Neural cell (in vitro differentiated cells): Measurements from ENCODE around the gene OBSL1. TPM values are rescaled to one million over a fixed set of nuclear protein-coding genes. Genes with fewer than 3 reads are reported as not detected.

Source experiments
- H2AFZ ChIP-seq: fragments of 200-600, 300-800 bp; sonication (generic), shearing (Covaris generic); 2 replicates; pipeline ENCODE4 v1.6.0; 2014; ENCODE audit warnings: low read depth, mild to moderate bottlenecking, antibody characterized with exemption, low read length, moderate library complexity
- H3F3A ChIP-seq: fragments of 200-600 bp; shearing (Covaris generic); 2 replicates; pipeline ENCODE4 v1.6.1; 2016; ENCODE audit warnings: mild to moderate bottlenecking, moderate library complexity, mixed read lengths, antibody characterized with exemption, low read length; ENCODE audit not compliant: insufficient read depth, poor library complexity, severe bottlenecking
- H3K27ac ChIP-seq: fragments of 200-600, 300-800 bp; sonication (generic), shearing (Covaris generic); 2 replicates; pipeline ENCODE4 v1.5.1; 2014; ENCODE audit warnings: mild to moderate bottlenecking, low read length, moderate library complexity
- H3K27me3 ChIP-seq: fragments of 300-800, 200-600 bp; sonication (generic), shearing (Covaris generic); 2 replicates; pipeline ENCODE4 v1.6.0; 2014; ENCODE audit warnings: mild to moderate bottlenecking, low read depth, low read length, moderate library complexity; ENCODE audit not compliant: insufficient read depth
- H3K36me3 ChIP-seq: fragments of 300-800, 200-600 bp; sonication (generic), shearing (Covaris generic); 2 replicates; pipeline ENCODE4 v1.5.1; 2014; ENCODE audit warnings: mild to moderate bottlenecking, antibody characterized with exemption, low read length, moderate library complexity; ENCODE audit not compliant: insufficient read depth
- H3K4me2 ChIP-seq: fragments of 300-800, 200-600 bp; sonication (generic), shearing (Covaris generic); 2 replicates; pipeline ENCODE4 v1.6.0; 2014; ENCODE audit warnings: mild to moderate bottlenecking, low read length
- H3K4me3 ChIP-seq: fragments of 300-800, 200-600 bp; sonication (generic), shearing (Covaris generic); 2 replicates; pipeline ENCODE4 v1.5.1; 2014; ENCODE audit warnings: mild to moderate bottlenecking, low read length, moderate library complexity
- H3K79me2 ChIP-seq: fragments of 200-600 bp; shearing (Covaris generic); replicated peaks from 2 replicates; pipeline ENCODE4 v1.6.0; 2014; ENCODE audit warnings: mild to moderate bottlenecking, low read length, moderate library complexity; ENCODE audit not compliant: insufficient read depth
- H3K9ac ChIP-seq: fragments of 300-800, 200-600 bp; sonication (generic), shearing (Covaris generic); 2 replicates; pipeline ENCODE4 v1.6.1; 2016; ENCODE audit warnings: mild to moderate bottlenecking, low read length, mixed read lengths
- H3K9me2 ChIP-seq: fragments of 200-600 bp; shearing (Covaris generic); 2 replicates; pipeline ENCODE4 v1.6.1; 2016; ENCODE audit warnings: mild to moderate bottlenecking, low read length, mixed read lengths; ENCODE audit not compliant: insufficient read depth
- H3K9me3 ChIP-seq: fragments of 200-600, 300-800 bp; sonication (generic), shearing (Covaris generic); 2 replicates; pipeline ENCODE4 v1.6.1; 2016; ENCODE audit warnings: mild to moderate bottlenecking, mixed run types, low read length, moderate library complexity, mixed read lengths
- H4K20me1 ChIP-seq: fragments of 200-600 bp; shearing (Covaris generic); 2 replicates; pipeline ENCODE4 v1.6.1; 2016; ENCODE audit warnings: mild to moderate bottlenecking, mixed run types; ENCODE audit not compliant: insufficient read depth
- EP300 ChIP-seq: fragments of 450-650 bp; conservative IDR thresholded peaks from 2 replicates; pipeline ENCODE4 v1.6.1; 2014; ENCODE audit warnings: antibody characterized with exemption, mild to moderate bottlenecking, moderate library complexity; ENCODE audit not compliant: poor library complexity, severe bottlenecking
- EZH2 ChIP-seq: fragments of 200-600, 300-800 bp; shearing (Covaris generic), sonication (generic); IDR thresholded peaks from 2 replicates; pipeline ENCODE4 v1.6.1; 2014; ENCODE audit warnings: antibody characterized with exemption, low read length, borderline replicate concordance, mild to moderate bottlenecking; ENCODE audit not compliant: insufficient read depth, poor library complexity, severe bottlenecking
- MXI1 ChIP-seq: fragments of 450-650 bp; conservative IDR thresholded peaks from 2 replicates; pipeline ENCODE4 v1.6.1; 2014; ENCODE audit warnings: antibody characterized with exemption, mild to moderate bottlenecking; ENCODE audit not compliant: poor library complexity, severe bottlenecking
- POLR2AphosphoS5 ChIP-seq: IDR thresholded peaks from 2 replicates; pipeline ENCODE4 v1.6.1; 2012
- RAD21 ChIP-seq: fragments of 450-650 bp; conservative IDR thresholded peaks from 2 replicates; pipeline ENCODE4 v1.6.1; 2014; ENCODE audit warnings: antibody characterized with exemption, mild to moderate bottlenecking, moderate library complexity
- REST ChIP-seq: IDR thresholded peaks from 2 replicates; pipeline ENCODE4 v1.6.1; 2012; ENCODE audit warnings: borderline replicate concordance
- SMC3 ChIP-seq: fragments of 450-650 bp; conservative IDR thresholded peaks from 2 replicates; pipeline ENCODE4 v1.6.1; 2014; ENCODE audit warnings: antibody characterized with exemption, mild to moderate bottlenecking, moderate library complexity; ENCODE audit not compliant: poor library complexity
- TAF1 ChIP-seq: IDR thresholded peaks from 2 replicates; pipeline ENCODE4 v1.6.1; 2012; ENCODE audit warnings: low read depth
- polyA plus RNA-seq: library from polyadenylated mRNA; depleted of rRNA; stranded (reverse); fragments of >200 nt; gene quantifications from 2 replicates; pipeline ENCODE4 v1.2.3, GENCODE V29; 2014
- TF ChIP-seq, protein P1 (sequence below): fragments of 450-650 bp; IDR thresholded peaks from 2 replicates; pipeline ENCODE4 v1.5.1; 2014; ENCODE audit warnings: antibody characterized with exemption, mild to moderate bottlenecking, moderate library complexity; ENCODE audit not compliant: poor library complexity, severe bottlenecking

Gene OBSL1
- polyA plus RNA-seq, 1 donor from 2014 or later: 59.7 TPM

DNA sequence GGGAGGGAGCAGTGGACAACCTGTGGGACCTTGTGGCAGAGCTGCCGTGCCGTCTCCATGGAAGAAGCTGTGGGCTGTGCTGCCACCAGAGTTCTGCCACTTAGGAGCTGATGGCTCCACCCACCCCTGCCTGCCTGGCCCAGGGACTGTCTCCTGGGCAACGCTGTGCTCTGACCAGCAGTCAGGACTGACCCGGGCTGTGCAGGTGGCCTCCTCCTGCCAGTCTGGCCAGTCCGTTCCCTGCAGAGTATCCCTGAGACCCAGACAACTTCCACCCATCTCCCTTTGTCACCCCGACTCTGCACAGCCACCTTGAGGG, 44.3 kb downstream of the OBSL1 start:
- Histone ChIP-seq H3K9me2 (no peaks in the 10 kb centered on the region), H3K79me2 (no peaks in the 10 kb centered on the region), H3K4me3 (no peak overlapping the region), H3K27ac (no peak overlapping the region), H3K4me2 (no peak overlapping the region), H3F3A (no peaks in the 10 kb centered on the region), H3K9ac (no peak overlapping the region), H3K27me3 (peaks cover 7% of the 10 kb centered on the region), H2AFZ (no peak overlapping the region), H3K36me3 (no peaks in the 10 kb centered on the region), H3K9me3 (no peaks in the 10 kb centered on the region), H4K20me1 (no peaks in the 10 kb centered on the region)
- TF ChIP-seq EZH2 (no peak), SMC3 (no peak), TAF1 (no peak), REST (no peak), MXI1 (no peak)

- Histone ChIP-seq H3K9me3 (no peaks in the 10 kb centered on the region), H3K4me2 (no peak overlapping the region), H3K27ac (no peak overlapping the region), H2AFZ (no peak overlapping the region), H3K36me3 (no peaks in the 10 kb centered on the region), H3K4me3 (no peak overlapping the region), H3K79me2 (no peaks in the 10 kb centered on the region), H3F3A (no peaks in the 10 kb centered on the region), H3K27me3 (peaks cover 7% of the 10 kb centered on the region), H4K20me1 (no peaks in the 10 kb centered on the region), H3K9me2 (no peaks in the 10 kb centered on the region), H3K9ac (peak overlapping the region; percentile 22)
- TF ChIP-seq REST: no peak
- TF ChIP-seq EP300: no peak
- TF ChIP-seq EZH2: no peak
- TF ChIP-seq MXI1: no peak
- no peak for TF ChIP-seq RAD21
- TF ChIP-seq, protein P1, sequence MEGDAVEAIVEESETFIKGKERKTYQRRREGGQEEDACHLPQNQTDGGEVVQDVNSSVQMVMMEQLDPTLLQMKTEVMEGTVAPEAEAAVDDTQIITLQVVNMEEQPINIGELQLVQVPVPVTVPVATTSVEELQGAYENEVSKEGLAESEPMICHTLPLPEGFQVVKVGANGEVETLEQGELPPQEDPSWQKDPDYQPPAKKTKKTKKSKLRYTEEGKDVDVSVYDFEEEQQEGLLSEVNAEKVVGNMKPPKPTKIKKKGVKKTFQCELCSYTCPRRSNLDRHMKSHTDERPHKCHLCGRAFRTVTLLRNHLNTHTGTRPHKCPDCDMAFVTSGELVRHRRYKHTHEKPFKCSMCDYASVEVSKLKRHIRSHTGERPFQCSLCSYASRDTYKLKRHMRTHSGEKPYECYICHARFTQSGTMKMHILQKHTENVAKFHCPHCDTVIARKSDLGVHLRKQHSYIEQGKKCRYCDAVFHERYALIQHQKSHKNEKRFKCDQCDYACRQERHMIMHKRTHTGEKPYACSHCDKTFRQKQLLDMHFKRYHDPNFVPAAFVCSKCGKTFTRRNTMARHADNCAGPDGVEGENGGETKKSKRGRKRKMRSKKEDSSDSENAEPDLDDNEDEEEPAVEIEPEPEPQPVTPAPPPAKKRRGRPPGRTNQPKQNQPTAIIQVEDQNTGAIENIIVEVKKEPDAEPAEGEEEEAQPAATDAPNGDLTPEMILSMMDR: no peak
- no peak for TF ChIP-seq POLR2AphosphoS5
- no peak for TF ChIP-seq TAF1
- TF ChIP-seq SMC3: no peak
Measured at GRCh38 chr2:219526320-219527075, 44.8 kb downstream of the OBSL1 start.
